NCI-H345 treated with DMSO at 0.1 percent for 48 hours (cell line): ENCODE results near the gene SREBF1.

Source experiments
- DNase-seq: peaks from one replicate; lab custom pipeline; 2025; ENCODE audit not compliant: unreplicated experiment; lab: John Stamatoyannopoulos, UW

SREBF1 gene

DNA sequence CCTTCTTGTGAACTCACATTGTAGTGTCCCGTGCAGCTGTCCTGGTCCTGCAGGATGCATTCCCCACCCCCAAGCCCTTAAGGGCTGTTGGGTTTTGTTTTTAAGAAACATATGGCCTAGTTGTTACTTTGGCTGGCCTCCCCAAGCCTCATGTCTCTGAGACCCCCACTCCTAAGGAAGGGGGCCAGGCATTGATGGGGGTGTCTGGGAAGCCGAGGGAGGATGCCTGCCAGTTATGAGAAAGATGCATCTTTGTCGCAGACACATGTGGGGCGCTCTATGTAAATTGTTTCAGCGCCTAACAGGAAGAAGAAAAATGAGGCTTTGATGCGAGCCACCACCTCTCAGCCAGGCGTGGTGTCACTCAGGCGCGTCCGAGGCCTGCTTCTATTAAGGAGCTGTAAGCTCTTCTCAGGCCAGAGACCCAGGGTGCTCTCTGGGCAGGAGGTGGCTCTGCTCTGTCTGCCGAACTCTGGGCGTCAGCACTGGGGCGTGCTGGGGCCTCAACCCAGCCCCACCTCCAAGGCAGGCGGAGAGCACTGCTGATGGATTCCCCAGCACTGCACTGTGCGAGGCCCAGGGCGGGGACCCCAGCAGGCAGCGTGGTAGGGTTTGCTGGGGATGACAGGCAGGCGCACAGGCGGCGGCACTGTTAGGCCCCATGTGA lies 70.6 kb downstream of the SREBF1 start:
- DNase-seq = no peak

DNA sequence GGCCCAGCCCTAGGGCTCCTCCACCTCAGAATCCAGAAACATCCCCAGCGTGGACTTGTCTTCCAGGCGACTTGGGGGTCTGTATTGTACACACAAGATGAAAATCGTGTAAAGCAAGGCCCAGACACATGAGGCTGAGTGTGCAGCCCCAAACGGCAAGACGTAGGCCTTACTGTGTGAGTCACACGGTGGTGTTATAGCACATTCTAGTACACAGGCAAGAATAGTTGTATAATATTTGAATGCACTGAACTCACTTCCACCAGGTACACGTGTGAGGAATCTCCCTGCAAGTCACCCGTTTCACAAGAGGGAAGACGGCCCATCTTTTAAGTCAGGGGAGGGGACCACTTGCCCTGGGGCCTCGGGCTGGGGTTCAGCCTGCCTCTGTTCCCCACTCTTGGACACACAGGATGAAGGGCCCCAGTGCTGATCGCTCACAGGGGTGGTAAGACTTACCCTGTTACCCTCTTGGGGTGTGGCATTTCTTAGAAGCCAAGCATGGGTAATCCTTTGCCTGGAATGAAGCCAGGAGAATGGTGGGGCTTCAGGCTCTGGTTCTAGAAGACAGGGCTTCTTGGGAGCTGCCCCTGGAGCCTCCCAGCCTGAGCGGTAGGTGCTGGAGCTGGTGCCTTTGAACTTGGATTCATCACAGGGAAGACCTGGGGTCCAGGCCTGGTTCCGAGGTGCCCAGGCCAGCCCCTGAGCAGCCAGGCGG lies 71.3 kb downstream of the SREBF1 start:
- DNase-seq = no peak

DNA sequence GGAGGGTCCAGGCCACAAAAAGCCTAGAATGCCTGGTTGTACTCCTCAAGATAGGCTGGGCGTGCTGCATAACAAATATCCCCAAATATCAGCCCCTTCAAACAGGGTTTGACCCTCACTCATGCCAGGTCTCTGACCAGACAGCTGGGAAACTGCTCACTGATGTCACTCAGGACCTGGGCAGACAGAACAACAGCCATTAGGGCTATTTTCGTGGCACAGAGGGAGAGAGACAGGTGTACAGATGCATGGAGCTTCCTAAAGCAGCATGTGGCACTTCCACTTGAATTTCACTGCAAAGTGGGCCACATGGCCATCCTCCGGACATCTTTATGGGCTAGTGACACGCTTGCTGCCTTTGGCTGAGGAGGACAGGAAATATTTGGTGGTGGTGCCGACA lies 73.1 kb downstream of the SREBF1 start:
- no peak for DNase-seq

DNA sequence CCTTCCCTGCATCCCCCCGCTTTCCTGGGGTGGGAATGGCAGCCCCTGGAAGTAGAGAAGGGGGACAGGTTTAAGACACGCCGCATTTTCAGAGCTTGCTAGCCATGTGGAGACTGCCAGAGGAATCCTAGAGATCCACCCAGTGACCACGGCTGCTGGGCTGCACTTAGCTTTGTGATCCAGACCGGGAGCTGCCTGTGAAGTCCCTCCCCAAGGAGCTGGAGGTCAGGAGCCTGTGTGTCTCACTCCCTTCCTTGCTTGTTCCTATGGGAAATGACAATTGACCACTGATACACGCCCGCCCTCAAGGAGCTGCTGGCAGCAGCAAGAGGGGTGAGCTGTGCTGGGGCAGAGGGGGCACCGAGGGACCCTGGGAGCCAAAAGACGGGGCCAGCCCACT lies 73.7 kb downstream of the SREBF1 start:
- DNase-seq = no peak

DNA sequence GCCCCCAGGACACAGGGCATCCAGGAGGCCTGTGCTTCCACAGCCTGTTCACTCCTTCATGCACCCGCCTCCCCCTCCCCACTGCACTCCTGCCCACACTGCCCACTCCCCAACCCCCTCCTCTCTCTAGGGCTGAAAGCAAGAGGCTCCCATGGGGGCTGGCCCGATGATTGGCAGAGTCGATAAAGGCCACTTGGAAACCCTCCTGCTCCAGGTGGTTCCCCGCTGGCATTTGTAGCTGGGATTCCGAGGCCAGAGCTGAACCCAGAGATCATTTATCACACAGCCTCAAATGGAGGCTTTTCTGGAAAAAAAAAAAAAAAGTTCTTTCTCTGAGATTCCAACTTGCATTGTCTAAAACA lies 74.1 kb downstream of the SREBF1 start:
- DNase-seq = no peak
